ENCODE data around the gene POLR3F.

The POLR3F gene

DNA sequence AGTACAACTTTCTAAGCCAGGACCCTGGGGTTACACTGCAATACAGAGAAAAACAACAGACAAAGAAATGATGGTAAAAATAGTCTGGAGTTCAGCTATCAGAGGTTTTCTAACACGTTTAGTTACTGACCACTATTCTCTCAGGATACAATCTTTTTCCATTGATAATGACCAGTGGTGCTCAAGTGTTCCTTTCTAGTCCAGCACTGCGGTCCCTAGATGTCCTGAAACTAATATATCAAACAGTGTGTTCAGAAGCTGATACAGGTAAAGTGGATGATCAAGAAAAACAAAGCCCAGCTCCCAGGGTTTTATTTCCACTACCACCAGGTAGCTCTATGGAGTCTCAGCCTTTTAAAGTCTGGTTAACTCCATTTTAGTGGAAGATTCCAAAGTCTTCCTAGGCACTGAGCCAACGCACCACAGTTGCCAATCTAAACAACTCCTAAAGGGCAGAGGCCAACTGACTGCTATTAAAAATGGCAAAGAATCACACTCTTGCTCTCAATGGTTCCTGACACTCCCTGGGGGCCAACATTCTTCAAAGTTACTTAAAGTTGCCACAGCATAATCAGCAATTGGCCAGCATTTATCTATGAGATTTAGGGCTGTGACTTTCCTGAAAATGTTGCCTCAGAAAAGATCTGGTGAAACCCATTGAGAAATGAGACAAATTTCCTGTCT lies 38.6 kb upstream of the POLR3F start:
- Histone ChIP-seq H3K4me2 (ENCODE audit: low read depth, low read length, poor library complexity, severe bottlenecking) (no peak overlapping the region), H3F3A (ENCODE audit: insufficient read depth) (no peaks in the 10 kb centered on the region), H4K20me1 (ENCODE audit: low read depth, low read length) (no peaks in the 10 kb centered on the region), H3K79me2 (ENCODE audit: insufficient read depth, low read length) (no peaks in the 10 kb centered on the region), H2AFZ (ENCODE audit: low read depth, low read length, severe bottlenecking) (no peak overlapping the region), H3K27ac (ENCODE audit: low read depth, low read length) (no peak overlapping the region), H3K9ac (ENCODE audit: low read length) (no peak overlapping the region), H3K9me2 (replicated peaks; ENCODE audit: insufficient read depth, low read length) (no peaks in the 10 kb centered on the region), H3K4me3 (ENCODE audit: insufficient read depth, low read length, poor library complexity, severe bottlenecking) (no peak overlapping the region), H3K36me3 (ENCODE audit: low read length) (no peaks in the 10 kb centered on the region), H3K9me3 (ENCODE audit: insufficient read depth, low read length) (no peaks in the 10 kb centered on the region), H3K27me3 (ENCODE audit: low read length) (no peaks in the 10 kb centered on the region)
- TF ChIP-seq EZH2phosphoT487 (conservative IDR thresholded peaks at IDR 0.05; ENCODE audit: low read length): no peak
- TF ChIP-seq, protein P1, sequence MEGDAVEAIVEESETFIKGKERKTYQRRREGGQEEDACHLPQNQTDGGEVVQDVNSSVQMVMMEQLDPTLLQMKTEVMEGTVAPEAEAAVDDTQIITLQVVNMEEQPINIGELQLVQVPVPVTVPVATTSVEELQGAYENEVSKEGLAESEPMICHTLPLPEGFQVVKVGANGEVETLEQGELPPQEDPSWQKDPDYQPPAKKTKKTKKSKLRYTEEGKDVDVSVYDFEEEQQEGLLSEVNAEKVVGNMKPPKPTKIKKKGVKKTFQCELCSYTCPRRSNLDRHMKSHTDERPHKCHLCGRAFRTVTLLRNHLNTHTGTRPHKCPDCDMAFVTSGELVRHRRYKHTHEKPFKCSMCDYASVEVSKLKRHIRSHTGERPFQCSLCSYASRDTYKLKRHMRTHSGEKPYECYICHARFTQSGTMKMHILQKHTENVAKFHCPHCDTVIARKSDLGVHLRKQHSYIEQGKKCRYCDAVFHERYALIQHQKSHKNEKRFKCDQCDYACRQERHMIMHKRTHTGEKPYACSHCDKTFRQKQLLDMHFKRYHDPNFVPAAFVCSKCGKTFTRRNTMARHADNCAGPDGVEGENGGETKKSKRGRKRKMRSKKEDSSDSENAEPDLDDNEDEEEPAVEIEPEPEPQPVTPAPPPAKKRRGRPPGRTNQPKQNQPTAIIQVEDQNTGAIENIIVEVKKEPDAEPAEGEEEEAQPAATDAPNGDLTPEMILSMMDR (IDR thresholded peaks at IDR 0.05; ENCODE audit: insufficient read depth, low read length, poor library complexity, severe bottlenecking): no peak

DNA sequence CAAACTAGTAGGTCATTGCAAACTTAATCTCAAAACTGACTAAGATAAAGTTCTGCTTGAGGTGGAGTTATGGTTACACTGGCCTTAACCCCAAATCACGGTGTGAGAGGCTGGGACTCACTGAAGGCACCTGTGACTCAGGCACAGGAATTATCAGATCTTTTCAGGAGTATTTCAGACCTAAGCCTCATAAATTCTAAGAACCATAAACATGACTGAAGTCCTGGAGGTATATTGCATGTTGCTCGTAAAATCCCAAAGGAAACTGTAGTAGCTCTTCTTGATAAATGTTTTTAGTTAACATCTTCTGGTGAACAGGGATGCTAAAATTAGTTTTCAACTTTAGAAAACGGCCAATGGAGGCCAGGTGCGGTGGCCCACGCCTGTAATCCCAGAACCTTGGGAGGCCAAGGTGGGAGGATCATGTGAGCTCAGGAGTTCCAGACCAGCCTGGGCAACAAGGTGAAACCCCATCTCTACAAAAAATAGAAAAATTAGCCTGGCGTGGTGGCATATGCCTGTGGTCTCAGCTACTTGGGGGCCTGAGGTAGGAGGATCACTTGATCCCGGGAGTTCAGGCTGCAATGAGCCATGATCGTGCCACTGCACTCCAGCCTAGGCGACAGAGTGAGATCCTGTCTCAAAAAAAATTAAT lies 36.9 kb upstream of the POLR3F start:
- Histone ChIP-seq H3K4me3 (ENCODE audit: insufficient read depth, low read length, poor library complexity, severe bottlenecking) (no peak overlapping the region), H3K4me2 (ENCODE audit: low read depth, low read length, poor library complexity, severe bottlenecking) (no peak overlapping the region), H3K27ac (ENCODE audit: low read depth, low read length) (no peak overlapping the region), H3K9me2 (replicated peaks; ENCODE audit: insufficient read depth, low read length) (no peaks in the 10 kb centered on the region), H3F3A (ENCODE audit: insufficient read depth) (no peaks in the 10 kb centered on the region), H2AFZ (ENCODE audit: low read depth, low read length, severe bottlenecking) (no peak overlapping the region), H3K27me3 (ENCODE audit: low read length) (no peaks in the 10 kb centered on the region), H4K20me1 (ENCODE audit: low read depth, low read length) (no peaks in the 10 kb centered on the region), H3K36me3 (ENCODE audit: low read length) (no peaks in the 10 kb centered on the region), H3K9me3 (ENCODE audit: insufficient read depth, low read length) (no peaks in the 10 kb centered on the region), H3K79me2 (ENCODE audit: insufficient read depth, low read length) (no peaks in the 10 kb centered on the region), H3K9ac (ENCODE audit: low read length) (no peak overlapping the region)
- TF ChIP-seq EZH2phosphoT487 (conservative IDR thresholded peaks at IDR 0.05; ENCODE audit: low read length): no peak
- TF ChIP-seq, protein P1 (IDR thresholded peaks at IDR 0.05; ENCODE audit: insufficient read depth, low read length, poor library complexity, severe bottlenecking): no peak

DNA sequence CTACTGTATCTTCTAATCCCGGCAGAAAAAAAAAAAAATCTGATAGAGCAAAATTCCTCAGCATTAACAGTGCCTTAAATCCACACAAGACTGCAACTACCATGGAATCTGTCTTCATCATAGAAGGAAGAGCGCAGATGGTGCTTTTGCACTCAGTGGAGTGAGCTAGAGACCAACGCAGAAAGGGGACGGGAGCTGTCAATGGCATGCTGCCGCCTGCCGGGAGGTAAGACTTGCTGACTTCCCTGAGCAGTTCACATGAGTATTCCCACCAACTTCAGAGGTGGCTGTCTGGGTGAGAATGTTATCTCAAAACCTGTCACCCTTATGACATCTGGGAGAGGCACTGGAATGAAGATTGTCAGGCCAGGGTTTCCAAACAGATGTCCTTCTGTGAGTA lies 36.0 kb upstream of the POLR3F start:
- no peaks in the 10 kb centered on the region for H3K9me3 ChIP-seq (ENCODE audit: insufficient read depth, low read length)
- H3K4me2 ChIP-seq (ENCODE audit: low read depth, low read length, poor library complexity, severe bottlenecking): no peak overlapping the region
- no peaks in the 10 kb centered on the region for H3K27me3 ChIP-seq (ENCODE audit: low read length)
- H3K27ac ChIP-seq (ENCODE audit: low read depth, low read length): no peak overlapping the region
- H3K9ac ChIP-seq (ENCODE audit: low read length): no peak overlapping the region
- H3K36me3 ChIP-seq (ENCODE audit: low read length): no peaks in the 10 kb centered on the region
- TF ChIP-seq EZH2phosphoT487 (conservative IDR thresholded peaks at IDR 0.05; ENCODE audit: low read length): no peak
- TF ChIP-seq, protein P1 (IDR thresholded peaks at IDR 0.05; ENCODE audit: insufficient read depth, low read length, poor library complexity, severe bottlenecking): no peak
- H3K4me3 ChIP-seq (ENCODE audit: insufficient read depth, low read length, poor library complexity, severe bottlenecking): no peak overlapping the region
- no peaks in the 10 kb centered on the region for H3F3A ChIP-seq (ENCODE audit: insufficient read depth)
- no peak overlapping the region for H2AFZ ChIP-seq (ENCODE audit: low read depth, low read length, severe bottlenecking)
- H3K9me2 ChIP-seq (replicated peaks; ENCODE audit: insufficient read depth, low read length): no peaks in the 10 kb centered on the region
- no peaks in the 10 kb centered on the region for H3K79me2 ChIP-seq (ENCODE audit: insufficient read depth, low read length)
- H4K20me1 ChIP-seq (ENCODE audit: low read depth, low read length): no peaks in the 10 kb centered on the region
